OCI-LY3 (cell line): ENCODE data around the gene BRAT1.

ENCODE experiments used
- H2AFZ ChIP-seq: fragments of 200-600, 300-600 bp; shearing (Covaris generic); 2 replicates; pipeline ENCODE4 v1.6.0; 2014; ENCODE audit warnings: antibody characterized with exemption, low read depth, low read length
- H3K27ac ChIP-seq: fragments of 200-600, 300-600 bp; sonication (generic); 2 replicates; pipeline ENCODE4 v1.5.1; 2014; ENCODE audit warnings: mild to moderate bottlenecking, low read length, moderate library complexity, mixed read lengths
- H3K27me3 ChIP-seq: fragments of 200-600, 300-600 bp; sonication (generic); 2 replicates; pipeline ENCODE4 v1.6.1; 2014; ENCODE audit warnings: low read depth, low read length, mixed read lengths
- H3K36me3 ChIP-seq: fragments of 200-600, 300-600 bp; sonication (generic); replicated peaks from 2 replicates; pipeline ENCODE3; 2014; ENCODE audit warnings: low read depth, low read length, mixed read lengths
- H3K4me1 ChIP-seq: fragments of 300-600, 200-600 bp; sonication (generic); 2 replicates; pipeline ENCODE4 v1.6.1; 2014; ENCODE audit warnings: low read length, mixed read lengths
- H3K4me2 ChIP-seq: fragments of 200-600, 300-600 bp; sonication (generic); 2 replicates; pipeline ENCODE4 v1.6.1; 2014; ENCODE audit warnings: low read length, mixed read lengths
- H3K4me3 ChIP-seq: fragments of 300-600, 200-600 bp; sonication (generic); 2 replicates; pipeline ENCODE4 v1.5.1; 2014; ENCODE audit warnings: antibody characterized with exemption, mild to moderate bottlenecking, low read length, moderate library complexity
- H3K79me2 ChIP-seq: fragments of 300-600, 200-600 bp; shearing (Covaris generic); 2 replicates; pipeline ENCODE4 v1.6.1; 2014; ENCODE audit warnings: mild to moderate bottlenecking, low read length, mixed read lengths
- H3K9ac ChIP-seq: fragments of 300-600, 200-600 bp; shearing (Covaris generic); 2 replicates; pipeline ENCODE4 v1.6.0; 2014; ENCODE audit warnings: mild to moderate bottlenecking, low read length, moderate library complexity
- H3K9me3 ChIP-seq: fragments of 200-600, 300-600 bp; shearing (Covaris generic); 2 replicates; pipeline ENCODE4 v1.6.1; 2014; ENCODE audit warnings: low read length, mixed read lengths; ENCODE audit not compliant: insufficient read depth
- H4K20me1 ChIP-seq: fragments of 200-600, 300-600 bp; sonication (generic); 2 replicates; pipeline ENCODE4 v1.6.1; 2016; ENCODE audit warnings: low read length, mixed read lengths; ENCODE audit not compliant: insufficient read depth
- EZH2phosphoT487 ChIP-seq: fragments of 200-600 bp; shearing (Covaris generic); IDR thresholded peaks from 2 replicates; pipeline ENCODE4 v1.6.1; 2018; ENCODE audit warnings: antibody characterized with exemption, mixed run types, low read depth
- TF ChIP-seq, protein P1 (sequence below): fragments of 200-600, 300-600 bp; sonication (generic); IDR thresholded peaks from 2 replicates; pipeline ENCODE4 v1.5.1; 2014; ENCODE audit warnings: antibody characterized with exemption, low read length, low read depth

Gene BRAT1

DNA sequence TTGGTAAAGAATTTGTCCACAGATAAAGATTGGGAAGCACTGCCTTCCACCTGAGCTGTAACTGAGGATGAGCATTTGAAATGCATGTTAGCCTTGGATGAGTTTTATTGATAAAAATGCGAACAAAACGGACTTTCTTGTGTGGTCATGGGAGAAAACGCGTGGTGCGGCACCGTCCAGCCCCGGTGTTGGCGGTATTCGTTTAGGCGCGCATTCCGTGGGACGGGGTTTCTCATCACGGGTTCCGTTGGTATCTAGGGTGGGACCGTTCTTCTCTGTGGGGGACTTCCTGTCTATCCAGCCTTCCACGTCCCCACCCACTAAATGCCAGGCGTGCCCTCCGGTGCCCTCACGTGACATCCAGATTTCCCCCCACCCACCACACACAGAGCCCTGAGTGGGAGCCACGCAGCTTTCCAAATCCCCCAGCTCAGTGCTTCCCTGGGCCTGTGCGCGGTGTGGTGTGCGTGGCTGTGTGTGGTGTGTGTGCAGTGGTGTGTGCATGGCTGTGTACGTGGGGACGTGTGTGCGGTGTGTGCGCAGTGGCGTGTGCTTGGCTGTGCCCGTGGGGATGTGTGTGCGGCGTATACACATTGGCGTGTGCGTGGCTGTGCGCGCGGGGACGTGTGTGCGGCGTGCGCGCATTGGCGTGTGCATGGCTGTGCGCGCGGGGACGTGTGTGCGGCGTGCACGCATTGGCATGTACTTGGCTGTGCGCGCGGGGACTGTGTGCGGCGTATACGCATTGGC, 21.6 kb upstream of the BRAT1 start:
- Histone ChIP-seq H4K20me1 (no peaks in the 10 kb centered on the region), H3K9me3 (no peaks in the 10 kb centered on the region), H3K4me1 (no peaks in the 10 kb centered on the region), H2AFZ (no peak overlapping the region), H3K36me3 (peaks cover 22% of the 10 kb centered on the region), H3K9ac (no peak overlapping the region), H3K27me3 (no peaks in the 10 kb centered on the region), H3K4me3 (no peak overlapping the region), H3K79me2 (peaks cover 5% of the 10 kb centered on the region; the same call in 1 of the 2 replicates), H3K27ac (no peak overlapping the region), H3K4me2 (no peak overlapping the region)
- no peak for TF ChIP-seq EZH2phosphoT487
- TF ChIP-seq, protein P1, sequence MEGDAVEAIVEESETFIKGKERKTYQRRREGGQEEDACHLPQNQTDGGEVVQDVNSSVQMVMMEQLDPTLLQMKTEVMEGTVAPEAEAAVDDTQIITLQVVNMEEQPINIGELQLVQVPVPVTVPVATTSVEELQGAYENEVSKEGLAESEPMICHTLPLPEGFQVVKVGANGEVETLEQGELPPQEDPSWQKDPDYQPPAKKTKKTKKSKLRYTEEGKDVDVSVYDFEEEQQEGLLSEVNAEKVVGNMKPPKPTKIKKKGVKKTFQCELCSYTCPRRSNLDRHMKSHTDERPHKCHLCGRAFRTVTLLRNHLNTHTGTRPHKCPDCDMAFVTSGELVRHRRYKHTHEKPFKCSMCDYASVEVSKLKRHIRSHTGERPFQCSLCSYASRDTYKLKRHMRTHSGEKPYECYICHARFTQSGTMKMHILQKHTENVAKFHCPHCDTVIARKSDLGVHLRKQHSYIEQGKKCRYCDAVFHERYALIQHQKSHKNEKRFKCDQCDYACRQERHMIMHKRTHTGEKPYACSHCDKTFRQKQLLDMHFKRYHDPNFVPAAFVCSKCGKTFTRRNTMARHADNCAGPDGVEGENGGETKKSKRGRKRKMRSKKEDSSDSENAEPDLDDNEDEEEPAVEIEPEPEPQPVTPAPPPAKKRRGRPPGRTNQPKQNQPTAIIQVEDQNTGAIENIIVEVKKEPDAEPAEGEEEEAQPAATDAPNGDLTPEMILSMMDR, result no peak

DNA sequence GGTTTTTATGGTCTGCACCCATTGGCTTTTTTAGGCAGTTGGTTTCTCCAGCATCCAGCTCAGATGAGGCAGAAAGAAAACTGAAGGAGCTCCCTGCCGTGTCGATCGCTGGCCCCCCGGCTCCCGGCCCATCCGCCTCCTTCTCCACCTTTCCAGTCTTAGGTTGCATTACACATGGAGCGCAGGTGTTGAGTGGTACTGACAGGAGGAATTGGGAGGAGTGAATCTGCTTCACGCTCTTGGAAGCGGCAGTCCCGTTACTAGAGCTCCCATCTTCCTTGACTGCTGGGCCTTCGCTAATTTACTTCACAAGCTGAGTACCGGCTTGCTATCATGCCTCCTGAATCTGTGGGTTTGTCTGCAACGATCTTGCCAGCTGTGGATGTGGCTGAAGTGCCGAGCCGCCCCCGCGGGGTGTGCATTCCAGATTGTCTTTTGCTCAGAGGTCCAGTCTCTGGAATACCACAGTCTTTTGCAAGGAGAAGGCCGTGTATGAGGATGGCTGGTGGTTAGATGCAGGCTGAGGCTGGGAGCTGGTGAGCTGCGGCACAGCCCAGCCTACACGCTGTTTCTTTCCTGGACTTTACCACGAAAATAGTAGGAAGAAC, 20.5 kb upstream of the BRAT1 start:
- Histone ChIP-seq H3K9ac (no peak overlapping the region), H4K20me1 (no peaks in the 10 kb centered on the region), H3K9me3 (no peaks in the 10 kb centered on the region), H3K4me3 (no peak overlapping the region), H2AFZ (no peak overlapping the region), H3K4me2 (no peak overlapping the region), H3K36me3 (peaks cover 22% of the 10 kb centered on the region), H3K4me1 (no peaks in the 10 kb centered on the region), H3K27ac (no peak overlapping the region), H3K27me3 (no peaks in the 10 kb centered on the region), H3K79me2 (peaks cover 5% of the 10 kb centered on the region; the same call in 1 of the 2 replicates)
- TF ChIP-seq EZH2phosphoT487, result no peak
- TF ChIP-seq, protein P1, result no peak

DNA sequence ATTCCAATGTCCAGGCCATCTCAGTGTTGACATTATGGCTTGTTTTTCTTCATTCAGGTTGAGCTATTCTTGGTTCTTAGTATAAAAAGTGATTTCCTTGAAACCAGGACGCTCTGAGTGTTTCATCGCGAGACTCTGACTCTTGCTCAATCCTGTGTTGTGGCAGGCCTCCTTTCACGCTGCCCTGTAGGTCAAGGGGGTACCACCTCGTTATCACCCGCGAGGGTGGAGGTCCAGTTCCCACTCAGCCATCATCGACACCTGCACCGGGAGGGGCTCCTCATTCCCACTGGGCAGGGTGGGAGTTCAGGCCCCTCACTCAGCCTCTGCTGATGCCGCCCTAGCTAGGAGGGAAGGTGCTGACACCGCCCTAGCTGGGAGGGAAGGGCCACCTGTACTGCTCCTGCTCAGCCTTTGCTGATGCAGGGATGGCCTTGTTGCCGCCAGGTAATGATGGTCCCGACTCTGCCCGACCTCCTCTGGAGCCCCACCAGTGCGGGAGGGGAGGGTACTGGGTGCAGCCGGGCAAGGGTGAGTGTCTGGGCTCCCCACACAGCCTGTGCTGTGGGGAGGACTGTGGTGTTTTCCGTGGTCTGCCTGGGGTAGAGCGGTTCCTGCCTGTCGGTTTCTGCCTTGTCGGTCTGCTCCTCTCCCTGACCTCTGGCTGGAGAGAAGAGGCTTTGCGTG, 19.9 kb upstream of the BRAT1 start:
- peaks cover 24% of the 10 kb centered on the region for H3K36me3 ChIP-seq
- no peak overlapping the region for H2AFZ ChIP-seq
- H3K9me3 ChIP-seq, result no peaks in the 10 kb centered on the region
- no peak overlapping the region for H3K4me3 ChIP-seq
- no peak overlapping the region for H3K27ac ChIP-seq
- H3K27me3 ChIP-seq, result no peaks in the 10 kb centered on the region
- no peaks in the 10 kb centered on the region for H4K20me1 ChIP-seq
- H3K4me1 ChIP-seq, result no peaks in the 10 kb centered on the region
- H3K9ac ChIP-seq, result no peak overlapping the region
- peaks cover 5% of the 10 kb centered on the region; the same call in 1 of the 2 replicates for H3K79me2 ChIP-seq
- no peak overlapping the region for H3K4me2 ChIP-seq
- TF ChIP-seq EZH2phosphoT487, result no peak
- TF ChIP-seq, protein P1, result no peak

DNA sequence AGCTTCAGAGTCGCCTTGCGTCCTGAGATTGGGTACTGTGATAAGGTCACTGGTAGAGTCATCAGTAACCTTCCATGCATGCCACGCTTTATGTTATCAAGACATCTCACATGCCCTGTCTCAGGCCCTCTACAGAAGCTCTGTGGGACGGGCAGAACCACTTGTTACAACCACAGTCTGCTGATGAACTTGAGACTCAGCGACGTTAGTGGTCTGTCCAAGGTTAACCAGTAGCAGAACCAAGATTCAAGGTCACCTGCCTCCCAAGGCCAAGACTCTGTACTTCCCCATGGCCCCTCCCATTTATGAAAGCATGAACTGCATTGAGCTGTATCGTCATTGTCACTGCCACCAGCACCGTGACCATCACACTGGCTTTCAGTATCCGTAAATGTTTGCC, 18.4 kb upstream of the BRAT1 start:
- no peak overlapping the region for H3K4me3 ChIP-seq
- no peaks in the 10 kb centered on the region for H3K27me3 ChIP-seq
- peaks cover 14% of the 10 kb centered on the region for H3K79me2 ChIP-seq
- H3K9me3 ChIP-seq, result no peaks in the 10 kb centered on the region
- H4K20me1 ChIP-seq, result no peaks in the 10 kb centered on the region
- peaks cover 33% of the 10 kb centered on the region for H3K36me3 ChIP-seq
- TF ChIP-seq EZH2phosphoT487, result no peak
- TF ChIP-seq, protein P1, result no peak
- H3K4me1 ChIP-seq, result peaks cover 2% of the 10 kb centered on the region
- H3K27ac ChIP-seq, result no peak overlapping the region
- no peak overlapping the region for H2AFZ ChIP-seq
- no peak overlapping the region for H3K4me2 ChIP-seq
- H3K9ac ChIP-seq, result no peak overlapping the region
